Central memory CD4-positive, alpha-beta T cell (primary cell): ENCODE measurements around the gene LPAR1.
"Not testable (repeated sequence)": the region's sequence is repeated elsewhere in the genome, so short reads cannot be mapped to it uniquely, and the experiment has no call there.

Experiments used
- DNase-seq: peaks from one replicate; pipeline ENCODE4 v3.0.0; 2022
- total RNA-seq, 3 experiments: gene quantifications; one replicate each; lab custom pipeline; 2026; lab: John Stamatoyannopoulos, UW

Gene LPAR1
- total RNA-seq, result 0 reads per million in 3 experiments

- no peak for DNase-seq
Observed at GRCh38 chr9:111038331-111039230, at the start of gene LPAR1. LPAR1 (minus strand) TSS chr9:111038470; CDS start chr9:110972117, 66,353 bp downstream.

GRCh38 chr9:111078391-111079038, 40.2 kb upstream of the LPAR1 start:
- DNase-seq, result no peak

- DNase-seq, result no peak
Observed at GRCh38 chr9:111076519-111076918, 38.2 kb upstream of the LPAR1 start.

- no peak for DNase-seq
Observed at GRCh38 chr9:111076042-111076441, 37.8 kb upstream of the LPAR1 start.

DNA sequence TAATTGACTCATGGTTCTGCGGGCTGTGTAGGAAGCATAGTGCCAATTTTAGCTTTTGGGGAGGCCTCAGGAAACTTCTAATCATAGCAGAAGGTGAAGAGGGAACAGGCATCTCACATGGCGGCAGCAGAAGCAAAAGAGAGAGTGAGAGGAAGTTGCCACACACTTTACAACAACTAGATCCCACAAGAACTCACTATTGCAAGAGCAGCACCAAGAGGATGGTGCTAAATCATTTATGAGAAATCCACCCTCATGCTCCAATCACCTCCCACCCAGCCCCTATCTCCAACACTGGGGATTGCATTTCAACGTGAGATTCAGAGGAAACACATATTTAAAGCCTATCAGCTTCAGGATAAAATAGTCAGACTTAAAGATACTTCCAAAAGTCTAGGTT, 36.1 kb upstream of the LPAR1 start:
- no peak for DNase-seq

GRCh38 chr9:111069183-111069582, 30.9 kb upstream of the LPAR1 start:
- DNase-seq, result no peak

- no peak for DNase-seq
Observed at GRCh38 chr9:111068771-111069170, 30.5 kb upstream of the LPAR1 start.

- DNase-seq, result no peak
Observed at GRCh38 chr9:111068383-111068730, 30.1 kb upstream of the LPAR1 start.

DNA sequence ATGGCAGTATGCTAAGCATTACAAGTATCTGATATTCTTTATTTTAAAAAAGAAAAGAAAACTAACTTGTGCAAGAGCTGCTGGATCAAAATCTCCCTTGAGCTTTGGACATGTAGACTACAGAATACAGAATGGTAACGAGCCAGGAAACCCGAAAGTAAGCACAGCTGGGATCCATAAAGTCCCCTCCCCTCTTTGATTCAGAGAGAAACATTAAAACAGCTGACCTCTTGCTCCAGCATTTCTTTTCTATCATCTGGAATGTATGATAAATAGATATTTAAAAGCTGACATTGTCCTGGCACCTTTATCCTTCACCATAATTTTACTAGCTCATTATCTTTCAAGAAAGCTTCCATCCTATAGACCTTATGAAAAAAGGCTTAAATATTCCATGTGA, 28.2 kb upstream of the LPAR1 start:
- no peak for DNase-seq

DNA sequence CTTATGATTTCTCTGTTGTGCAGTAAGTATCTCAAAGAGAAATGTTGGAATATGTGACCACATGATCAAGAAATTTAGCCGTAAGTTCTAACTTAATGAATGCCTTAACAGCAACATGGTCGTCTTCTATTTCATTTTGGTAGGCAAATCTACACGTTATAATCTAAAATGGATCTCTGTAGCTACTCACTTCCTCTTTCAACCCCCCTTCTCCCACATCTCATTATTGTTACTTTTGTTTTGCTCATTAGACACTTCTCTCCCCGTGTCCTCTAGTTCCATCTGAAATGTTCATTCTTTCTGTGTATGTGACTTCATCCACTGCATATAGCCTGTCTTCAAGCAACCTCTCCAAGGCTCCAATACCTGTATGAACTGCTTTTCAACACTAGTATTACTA, 27.1 kb upstream of the LPAR1 start:
- DNase-seq, result no peak

DNA sequence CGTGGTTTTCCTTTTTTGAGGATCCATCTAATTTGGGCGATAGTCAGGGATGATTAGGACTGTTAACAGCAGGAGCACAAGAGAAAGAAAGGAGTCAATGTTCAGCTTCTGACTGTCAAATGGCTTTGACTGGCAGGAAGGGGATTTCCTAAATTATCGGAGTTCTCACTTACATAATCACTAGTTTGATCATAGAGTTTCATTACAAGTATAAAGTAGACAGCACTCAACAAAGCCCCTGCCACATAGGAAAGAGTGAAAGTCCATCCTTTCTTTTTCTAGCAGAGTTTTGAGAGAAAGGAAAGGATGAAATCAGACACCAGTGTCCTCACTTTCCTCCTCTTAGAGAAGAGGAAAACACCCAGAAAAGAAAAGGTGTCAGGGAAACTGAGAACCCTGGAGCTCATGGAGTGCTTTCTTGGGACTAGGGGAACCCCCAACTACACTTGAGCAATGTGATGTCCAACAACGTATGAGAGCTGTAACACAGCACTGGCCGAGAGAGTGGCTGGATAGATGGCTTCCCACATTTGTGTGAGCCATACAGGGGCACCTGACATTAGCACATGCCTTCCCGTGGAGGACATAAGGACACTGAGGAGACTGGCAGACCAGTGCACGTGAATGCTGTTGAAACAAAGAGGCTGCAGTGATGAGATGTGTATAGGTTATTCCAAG, 26.0 kb upstream of the LPAR1 start:
- DNase-seq, result no peak

DNA sequence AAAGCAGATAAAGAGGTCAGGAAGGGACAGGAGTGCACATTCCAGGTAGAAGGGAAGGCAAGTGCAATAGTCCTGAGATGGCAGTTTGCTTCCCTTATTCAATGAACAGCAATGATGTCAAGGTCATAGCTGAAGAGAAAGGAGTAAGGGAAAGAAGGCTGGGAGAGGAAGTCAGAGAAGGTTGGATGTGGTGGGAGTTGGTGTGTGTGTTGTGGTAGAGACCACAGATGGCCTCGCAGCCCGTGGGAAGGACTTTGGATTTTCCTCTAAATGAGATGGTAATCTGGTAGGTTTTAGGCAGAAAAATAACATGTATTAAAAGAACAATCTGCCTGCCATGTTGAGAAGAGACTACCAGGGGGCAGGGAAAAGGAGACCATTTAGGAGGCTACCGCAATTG, 25.1 kb upstream of the LPAR1 start:
- DNase-seq, result no peak

DNA sequence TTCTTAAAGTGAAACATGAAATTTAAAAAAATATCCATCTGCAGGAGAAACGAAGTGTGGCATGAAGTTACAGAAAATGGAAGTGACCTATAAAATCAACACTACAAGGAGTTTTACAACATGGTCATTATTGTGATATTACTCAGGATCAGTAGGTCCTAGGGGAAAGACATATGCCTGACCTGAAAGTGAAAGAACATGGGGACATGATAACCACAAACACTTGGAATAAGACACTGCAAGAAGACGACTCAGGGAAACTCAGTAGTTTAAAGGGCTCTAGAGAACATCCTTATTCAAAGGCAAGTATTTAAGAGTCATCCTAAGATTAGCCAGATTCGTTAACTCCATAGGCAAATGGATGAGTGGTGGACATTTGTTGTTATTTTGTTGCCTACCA, 19.9 kb upstream of the LPAR1 start:
- DNase-seq, result no peak

DNA sequence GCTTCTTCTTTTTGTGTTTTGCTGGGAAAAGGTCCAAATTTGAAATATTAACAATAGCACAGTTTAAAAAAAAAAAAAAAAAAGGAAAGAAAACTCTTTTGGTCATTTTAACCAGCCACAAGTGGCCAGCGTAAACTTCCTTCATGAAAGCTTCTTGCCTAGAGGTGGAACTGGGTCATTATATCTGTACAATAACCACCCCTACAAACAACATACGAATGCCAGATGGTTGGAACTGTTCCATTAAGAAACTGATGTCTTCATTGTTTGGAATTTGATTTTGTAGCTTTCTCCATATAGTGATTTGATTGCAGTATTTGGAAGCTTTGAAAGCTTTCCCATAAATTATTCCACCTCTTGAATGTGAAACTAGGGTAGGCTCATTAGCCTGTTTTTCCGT, 18.3 kb upstream of the LPAR1 start:
- DNase-seq, result no peak

DNA sequence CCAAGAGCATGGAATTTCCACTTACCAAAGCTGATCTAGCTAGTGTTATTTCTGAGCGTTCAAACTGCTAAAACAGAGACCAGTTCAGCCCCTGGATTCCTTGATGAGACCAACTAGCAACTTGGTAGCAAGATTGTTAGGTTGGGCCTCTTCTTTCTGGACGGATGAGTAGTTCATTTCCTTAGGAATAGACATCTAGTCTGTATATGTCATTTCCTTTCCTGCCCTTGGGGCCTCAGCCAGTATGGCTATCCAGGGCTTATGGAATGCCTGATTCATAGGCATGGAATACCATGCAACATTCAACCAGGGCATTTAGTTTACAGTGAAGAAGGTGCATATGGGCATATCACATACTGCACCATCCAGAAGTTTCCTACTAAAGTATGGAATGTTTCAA, 14.5 kb upstream of the LPAR1 start:
- DNase-seq, result no peak

GRCh38 chr9:111051400-111051799, 13.1 kb upstream of the LPAR1 start:
- DNase-seq, result no peak

- DNase-seq, result no peak
Observed at GRCh38 chr9:111050819-111051218, 12.5 kb upstream of the LPAR1 start.

GRCh38 chr9:111047287-111047686, 9.0 kb upstream of the LPAR1 start:
- DNase-seq, result not testable (repeated sequence)

GRCh38 chr9:111041902-111042301, 3.6 kb upstream of the LPAR1 start:
- no peak for DNase-seq

DNA sequence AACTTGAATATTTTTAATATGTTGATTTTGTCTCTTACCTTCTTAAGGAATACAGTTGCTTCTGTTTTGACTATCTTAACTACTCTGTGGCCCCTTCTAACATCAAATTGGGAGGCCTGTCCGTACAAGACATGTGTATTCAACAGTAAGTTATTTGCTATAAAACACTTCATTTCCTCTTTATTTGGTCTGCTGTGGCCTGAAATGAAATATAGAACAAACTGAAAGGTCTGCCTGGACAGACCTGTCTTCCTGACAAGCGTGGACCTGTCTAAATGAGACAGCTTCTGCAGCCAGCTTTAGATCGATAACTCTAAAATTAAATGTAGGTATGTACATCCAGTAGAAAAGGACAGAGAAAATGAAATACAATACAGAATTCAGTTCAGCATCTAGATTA, 2.2 kb upstream of the LPAR1 start:
- no peak for DNase-seq

DNA sequence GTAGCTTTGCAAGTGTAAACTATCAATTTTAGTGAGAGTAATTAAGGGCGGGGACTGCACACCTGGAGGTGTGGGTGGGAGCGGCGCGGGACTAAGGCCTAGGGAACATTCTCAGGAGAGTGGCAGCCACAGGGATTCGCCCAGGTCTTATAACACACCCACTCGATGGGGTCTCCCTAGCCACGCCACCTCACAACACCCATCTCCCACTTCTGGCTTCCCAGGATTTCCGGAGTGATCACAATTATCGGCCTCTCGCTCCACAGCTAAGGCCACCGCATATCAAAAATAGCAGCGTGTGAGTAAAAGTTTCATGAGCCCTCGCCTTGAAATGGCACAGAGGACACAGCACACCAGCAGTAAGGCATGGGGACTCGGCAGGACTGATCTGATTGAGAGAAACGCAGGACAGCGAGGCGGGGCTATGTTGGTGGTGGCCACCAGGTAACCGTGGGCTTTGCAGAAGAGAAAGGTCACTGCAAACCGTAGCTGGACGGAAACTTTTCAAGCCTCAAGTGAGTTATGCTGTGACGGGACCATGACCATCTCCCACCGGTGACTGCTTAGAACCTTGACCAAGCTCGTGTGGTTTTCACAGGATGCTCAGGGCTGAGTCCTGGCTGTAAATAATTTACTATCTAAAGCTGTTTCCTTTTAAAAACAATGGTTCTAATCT, 1.1 kb upstream of the LPAR1 start:
- DNase-seq, result no peak

- no peak for DNase-seq
Observed at GRCh38 chr9:111037708-111038330, 451 bp downstream of the LPAR1 start.

DNA sequence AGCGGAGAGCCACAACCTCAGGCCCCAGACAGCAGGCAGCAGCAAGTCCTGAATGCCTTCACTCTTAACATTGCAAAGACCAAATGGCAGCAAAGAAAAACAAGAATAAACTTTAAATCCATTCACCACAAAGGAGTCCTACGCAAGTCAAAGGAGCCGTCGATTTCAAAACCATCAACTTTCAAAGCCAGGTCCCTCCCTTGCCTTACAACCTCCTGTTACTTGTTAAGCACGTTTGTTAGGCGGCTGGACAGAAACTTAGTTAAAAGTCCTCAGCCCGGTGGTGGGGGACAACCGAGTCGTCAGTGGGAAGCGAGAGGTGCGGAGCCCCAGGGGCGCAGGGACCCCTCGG, 938 bp downstream of the LPAR1 start:
- no peak for DNase-seq
